T-cell (primary cell): ENCODE data around the gene ARV1. TPM values are rescaled to one million over a fixed set of nuclear protein-coding genes. Genes with fewer than 3 reads are reported as not detected.

Experiments
- ATAC-seq, 4 experiments: fragments of 200-7000 bp in 3 of 4; fragments of 150-1000 bp in 1 of 4; cut with Tn5 transposase; replicated peaks in 1 of 4; 1 replicate in 3 of 4; 2 replicates in 1 of 4; pipeline ENCODE4 v1.10.0; 2021; ENCODE audit warnings: moderate library complexity in 3 of 4, mild to moderate bottlenecking in 2 of 4, moderate number of reproducible peaks in 1 of 4
- CTCF ChIA-PET, 2 donors: fragments of 300-600 bp; sonication (Branson Sonifier 250); formaldehyde crosslinking; loops; one replicate each; lab custom pipeline; 2022; ENCODE audit warnings: antibody characterized with exemption in 2 of 2; lab: Charles Lee
- POLR2A ChIA-PET, 2 donors: fragments of 300-600 bp; sonication (Branson Sonifier 250); formaldehyde crosslinking; loops; one replicate each; lab custom pipeline; 2022; ENCODE audit warnings: antibody characterized with exemption in 2 of 2; lab: Charles Lee
- DNase-seq, 35 experiments: peaks; one replicate each; pipeline versions ENCODE4 v3.0.0 to v3.0.0-alpha.2; 2013 to 2023
- H3K27ac ChIP-seq: one replicate; pipeline ENCODE4 v1.5.1; 2013; ENCODE audit warnings: low read length
- H3K27me3 ChIP-seq, 2 experiments: replicated peaks in 1 of 2; 1 replicate in 1 of 2; 2 replicates in 1 of 2; pipeline versions ENCODE4 v1.6.1 to v1.7.0; 2013; ENCODE audit warnings: low read length in 1 of 2, mixed read lengths in 1 of 2; ENCODE audit not compliant: control insufficient read depth in 2 of 2, insufficient read depth in 2 of 2; ENCODE audit errors: extremely low read depth in 1 of 2
- H3K36me3 ChIP-seq, 2 donors: 1 replicate in 1 of 2; 2 replicates in 1 of 2; pipeline versions ENCODE4 v1.6.1 to v1.7.0; 2013; ENCODE audit warnings: low read length in 1 of 2; ENCODE audit not compliant: control insufficient read depth in 2 of 2, insufficient read depth in 1 of 2; ENCODE audit errors: extremely low read depth in 1 of 2
- H3K4me1 ChIP-seq, 2 experiments: 1 replicate in 1 of 2; 2 replicates in 1 of 2; pipeline versions ENCODE4 v1.6.1 to v1.7.0; 2013; ENCODE audit warnings: low read length in 2 of 2, mixed read lengths in 1 of 2; ENCODE audit not compliant: insufficient read depth in 2 of 2, control insufficient read depth in 1 of 2; ENCODE audit errors: extremely low read depth in 1 of 2
- H3K4me3 ChIP-seq, 2 donors: 1 replicate in 1 of 2; 2 replicates in 1 of 2; pipeline versions ENCODE4 v1.5.1 to v1.7.0; 2013; ENCODE audit warnings: mild to moderate bottlenecking in 2 of 2, low read length in 1 of 2, moderate library complexity in 1 of 2; ENCODE audit not compliant: control insufficient read depth in 1 of 2; ENCODE audit errors: extremely low read depth in 1 of 2
- H3K9me3 ChIP-seq: 2 replicates; pipeline ENCODE4 v1.7.0; 2013
- H3K27ac Mint-ChIP-seq, 2 donors: one replicate each; pipeline ENCODE4 v1.8.0; 2020 to 2021; ENCODE audit warnings: mild to moderate bottlenecking in 2 of 2, mixed read lengths in 2 of 2
- H3K27me3 Mint-ChIP-seq, 2 donors: one replicate each; pipeline ENCODE4 v1.8.0; 2021 to 2022; ENCODE audit warnings: mixed read lengths in 2 of 2
- H3K36me3 Mint-ChIP-seq: one replicate; pipeline ENCODE4 v1.8.0; 2021; ENCODE audit warnings: mixed read lengths
- H3K4me1 Mint-ChIP-seq, 3 donors: one replicate each; pipeline ENCODE4 v1.8.0; 2020 to 2022; ENCODE audit warnings: mixed read lengths in 3 of 3, mild to moderate bottlenecking in 1 of 3
- H3K4me3 Mint-ChIP-seq, 3 donors: one replicate each; pipeline ENCODE4 v1.8.0; 2020 to 2022; ENCODE audit warnings: mild to moderate bottlenecking in 3 of 3, mixed read lengths in 3 of 3, moderate library complexity in 3 of 3
- H3K9me3 Mint-ChIP-seq, 3 donors: one replicate each; pipeline ENCODE4 v1.8.0; 2020 to 2022; ENCODE audit warnings: mixed read lengths in 3 of 3
- WGBS: methylation state at CpG from one replicate; pipeline ENCODE4 v1.1.5; 2013; ENCODE audit warnings: missing lambda C conversion rate; ENCODE audit not compliant: insufficient coverage; 5-methylcytosine and 5-hydroxymethylcytosine counted together
- total RNA-seq, 35 experiments: library from RNA in 6 of 35; stranded (reverse) in 6 of 35; fragments of 120-200 nt in 1 of 35; gene quantifications; one replicate each; pipeline versions ENCODE4 v1.2.1 to v1.2.4 and lab custom pipeline; 2013 to 2026

The ARV1 gene
- total RNA-seq, 5 donors from 2014 or later (not counting 1 experiment from before 2014, with no cell fraction given) = 6.7 to 13.2 (median 10.0) TPM

GRCh38 chr1:231039161-231040018, 60.5 kb downstream of the ARV1 start:
- under 1% methylated on average over 89 of the region's 91 CpGs for WGBS
- peaks cover 29 to 36% (median 34%) of the 10 kb centered on the region in 3 donors for H3K4me1 Mint-ChIP-seq
- peak; percentile 12 to 55 (median 31) for ATAC-seq

DNA sequence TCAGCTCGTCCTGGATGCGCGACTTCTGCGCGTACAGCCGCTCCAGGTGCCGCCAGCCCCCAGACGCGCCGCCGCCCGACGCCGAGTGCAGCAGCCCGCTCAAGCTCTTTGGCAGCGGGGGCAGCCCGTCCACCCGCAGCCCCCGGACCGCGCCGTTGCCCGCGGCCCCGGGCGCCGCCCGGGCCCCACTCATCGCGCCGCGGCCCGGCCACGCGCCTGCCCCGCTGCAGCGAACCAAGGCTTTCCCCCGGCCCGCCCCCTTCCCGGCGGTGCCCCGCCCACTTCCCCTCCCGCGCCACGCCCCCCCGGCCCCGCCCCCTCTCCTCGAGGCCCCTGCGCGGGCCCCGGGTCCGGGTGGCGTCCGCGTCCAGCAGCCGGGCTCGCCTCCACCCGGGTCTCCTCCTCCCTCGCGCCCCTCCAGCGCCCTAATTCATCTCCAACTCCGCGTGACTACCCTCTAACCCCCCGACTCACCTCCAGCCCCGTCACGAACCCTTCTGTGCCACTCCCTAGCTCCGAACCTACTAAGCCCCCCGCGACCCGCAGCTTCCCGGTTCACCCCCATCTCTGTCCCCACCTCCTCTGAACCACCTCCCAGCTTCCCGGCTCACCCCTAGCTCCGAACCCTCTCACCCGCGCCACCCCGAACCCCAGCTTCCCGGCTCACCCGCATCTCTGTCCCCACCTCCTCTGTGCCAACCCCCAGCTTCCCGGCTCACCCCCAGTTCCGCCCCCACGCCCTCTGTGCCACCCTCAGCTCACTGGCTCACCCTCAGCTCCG, 61.3 kb downstream of the ARV1 start, which contains the start of gene FAM89A:
TSS of gene FAM89A (minus strand) at position 236 of the 781 bp plus-strand sequence. CDS start at position 193, 43 bp downstream.
- WGBS = under 1% methylated on average over 63 of the region's 82 CpGs
- Histone ChIP-seq H3K4me1 (peaks cover 2 to 19% of the 10 kb centered on the region in 2 experiments), H3K27ac (peak within 1 kb of the TSS; percentile 19), H3K9me3 (peaks cover 5% of the 10 kb centered on the region), H3K4me3 (peak within 1 kb of the TSS; percentile 75 to 77), H3K36me3 (no peaks in the 10 kb centered on the region), H3K27me3 (peaks cover 0 to 3% of the 10 kb centered on the region in 2 experiments)
- DNase-seq = peak; percentile 28 to 81 (median 59)
- POLR2A ChIA-PET = interaction anchor here in 1 of 2 donors (0.6 kb wide), 1 partner anchor 972 kb away, joined by 4 read pairs; no protein-coding TSS in a partner anchor
- peak within 1 kb of the TSS in 1 of 2 donors; percentile 58 for H3K27ac Mint-ChIP-seq
- H3K36me3 Mint-ChIP-seq = no peaks in the 10 kb centered on the region
- peaks cover 29 to 37% (median 33%) of the 10 kb centered on the region in 3 donors for H3K4me1 Mint-ChIP-seq
- CTCF ChIA-PET = no interaction called here
- peak; percentile 77 to 87 (median 81) for ATAC-seq
- peak within 1 kb of the TSS; percentile 76 to 83 (median 77) for H3K4me3 Mint-ChIP-seq
- peaks cover 0 to 4% of the 10 kb centered on the region in 2 donors for H3K27me3 Mint-ChIP-seq
- peaks cover 0 to 11% (median 4%) of the 10 kb centered on the region in 3 donors for H3K9me3 Mint-ChIP-seq

More at GRCh38 chr1:231039161-231040018, 60.5 kb downstream of the ARV1 start:
- Mint-ChIP-seq H3K27me3 (peaks cover 0 to 4% of the 10 kb centered on the region in 2 donors), H3K4me3 (peak overlapping the region; percentile 71 to 78 (median 75)), H3K27ac (peak overlapping the region in 1 of 2 donors; percentile 58), H3K9me3 (peaks cover 0 to 4% (median 0%) of the 10 kb centered on the region in 3 donors), H3K36me3 (no peaks in the 10 kb centered on the region)
- ChIA-PET POLR2A (no interaction called here), CTCF (interaction anchor here in 1 of 2 donors (1.1 kb wide), 1 partner anchor 24 kb away, joined by 3 read pairs; no protein-coding TSS in a partner anchor)
- Histone ChIP-seq H3K4me1 (peaks cover 2 to 19% of the 10 kb centered on the region in 2 experiments), H3K4me3 (peak overlapping the region; percentile 63 to 75), H3K9me3 (no peaks in the 10 kb centered on the region), H3K27me3 (peaks cover 0 to 3% of the 10 kb centered on the region in 2 experiments), H3K36me3 (no peaks in the 10 kb centered on the region), H3K27ac (no peak overlapping the region)
- peak in 23 of 35 experiments; percentile 4 to 39 (median 16) for DNase-seq

DNA sequence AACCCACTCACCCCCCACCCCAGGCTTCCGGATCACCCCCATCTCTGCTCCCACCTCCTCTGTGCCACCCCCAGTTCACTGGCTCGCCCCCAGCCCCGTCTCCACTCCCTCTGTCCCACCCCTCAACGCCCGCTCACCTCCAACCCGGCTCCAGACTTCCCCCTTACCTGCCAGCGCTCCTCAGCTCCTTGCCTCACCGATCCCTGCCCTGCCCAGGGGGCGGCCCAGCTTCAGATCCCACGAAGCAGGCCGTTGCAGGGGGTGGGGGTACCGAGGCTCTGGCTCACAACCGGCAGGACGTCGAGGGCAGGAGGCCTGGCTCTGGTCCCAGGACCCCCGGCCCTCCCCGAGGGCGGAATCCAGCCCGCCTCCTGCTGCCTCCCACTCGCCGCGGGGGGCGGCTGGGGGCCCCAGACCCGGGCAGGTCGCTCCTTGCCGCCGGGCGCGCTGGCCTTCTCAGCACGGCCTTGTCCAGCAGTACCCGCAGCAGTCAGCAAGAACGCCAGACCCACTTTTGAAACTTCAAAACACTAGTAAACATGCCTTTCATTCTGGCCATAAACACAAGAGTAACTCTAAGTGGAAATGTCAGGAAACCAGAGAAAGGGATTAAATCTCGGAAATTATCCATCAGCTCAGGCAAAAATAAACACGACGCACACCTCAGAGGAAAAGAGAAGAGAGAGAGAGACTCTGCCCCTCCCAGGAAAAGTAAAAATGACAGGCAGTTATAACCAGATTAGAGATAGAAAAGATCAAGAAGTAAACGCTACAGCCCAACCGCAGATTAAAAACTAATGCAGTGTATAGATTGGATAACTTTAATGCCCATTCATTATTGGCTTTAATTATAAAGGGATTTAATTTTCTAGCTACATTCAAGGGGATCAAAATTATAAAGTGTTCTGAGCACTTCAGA, 62.2 kb downstream of the ARV1 start:
- POLR2A ChIA-PET = interaction anchor here in 1 of 2 donors (0.6 kb wide), 1 partner anchor 28 kb away, joined by 3 read pairs; no protein-coding TSS in a partner anchor
- H3K36me3 Mint-ChIP-seq = no peaks in the 10 kb centered on the region
- Histone ChIP-seq H3K4me3 (peak overlapping the region; percentile 39 to 77), H3K36me3 (no peaks in the 10 kb centered on the region), H3K27ac (peak overlapping the region; percentile 19), H3K9me3 (peaks cover 5% of the 10 kb centered on the region), H3K4me1 (peaks cover 2 to 19% of the 10 kb centered on the region in 2 experiments), H3K27me3 (peaks cover 0 to 3% of the 10 kb centered on the region in 2 experiments)
- peak in 1 of 4 experiments; percentile 4 for ATAC-seq
- H3K4me1 Mint-ChIP-seq = peaks cover 27 to 35% (median 35%) of the 10 kb centered on the region in 3 donors
- H3K9me3 Mint-ChIP-seq = peaks cover 0 to 12% (median 4%) of the 10 kb centered on the region in 3 donors
- H3K4me3 Mint-ChIP-seq = peak overlapping the region; percentile 76 to 83 (median 77)
- CTCF ChIA-PET = interaction anchor here in 1 of 2 donors (0.6 kb wide), 1 partner anchor 890 kb away, joined by 4 read pairs; no protein-coding TSS in a partner anchor
- H3K27me3 Mint-ChIP-seq = peaks cover 0 to 6% of the 10 kb centered on the region in 2 donors
- peak in 7 of 35 experiments; percentile 1 to 33 (median 6) for DNase-seq
- 19% methylated on average over 29 of the region's 37 CpGs for WGBS
- peak overlapping the region; percentile 59 to 83 for H3K27ac Mint-ChIP-seq

DNA sequence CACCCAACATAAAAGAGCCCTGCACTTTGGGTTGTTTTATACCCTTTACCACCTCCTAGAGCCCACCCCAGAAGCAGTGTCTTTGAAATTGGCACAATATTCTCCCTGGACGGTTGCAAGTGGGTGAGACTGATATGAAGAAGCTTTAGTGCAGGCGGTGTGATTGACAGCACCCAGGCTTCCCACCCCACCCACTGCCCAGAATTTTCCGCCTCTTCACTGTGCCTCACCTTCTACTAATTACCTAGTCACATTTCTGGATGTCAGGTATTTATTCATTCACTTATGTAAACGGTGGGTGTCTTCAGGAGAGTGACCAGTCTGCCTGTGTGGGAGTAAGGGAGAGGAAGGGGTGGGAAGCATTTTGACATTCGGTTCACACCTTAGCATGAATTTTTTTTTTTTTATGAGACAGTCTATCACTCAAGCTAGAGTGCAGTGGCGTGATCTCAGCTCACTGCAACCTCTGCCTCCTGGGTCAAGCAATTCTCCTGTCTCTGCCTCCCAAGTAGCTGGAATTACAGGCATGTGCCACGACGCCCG, 62.9 kb downstream of the ARV1 start:
- peaks cover 19 to 28% (median 28%) of the 10 kb centered on the region in 3 donors for H3K4me1 Mint-ChIP-seq
- H3K36me3 Mint-ChIP-seq = no peaks in the 10 kb centered on the region
- WGBS = no CpG with 5 or more reads among the region's 9 CpGs
- H3K27ac Mint-ChIP-seq = peak overlapping the region; percentile 36 to 83
- H3K9me3 Mint-ChIP-seq = peaks cover 0 to 12% (median 4%) of the 10 kb centered on the region in 3 donors
- Histone ChIP-seq H3K4me3 (no peak overlapping the region), H3K4me1 (peaks cover 0 to 16% of the 10 kb centered on the region in 2 experiments), H3K27ac (no peak overlapping the region), H3K9me3 (peaks cover 5% of the 10 kb centered on the region), H3K27me3 (peaks cover 0 to 3% of the 10 kb centered on the region in 2 experiments), H3K36me3 (no peaks in the 10 kb centered on the region)
- peaks cover 2 to 11% of the 10 kb centered on the region in 2 donors for H3K27me3 Mint-ChIP-seq
- peak overlapping the region; percentile 76 to 83 (median 76) for H3K4me3 Mint-ChIP-seq
- ChIA-PET POLR2A (no interaction called here), CTCF (interaction anchor here in 1 of 2 donors (0.6 kb wide), 1 partner anchor 8 kb away, joined by 3 read pairs; no protein-coding TSS in a partner anchor)
- DNase-seq = no peak
- ATAC-seq = no peak

DNA sequence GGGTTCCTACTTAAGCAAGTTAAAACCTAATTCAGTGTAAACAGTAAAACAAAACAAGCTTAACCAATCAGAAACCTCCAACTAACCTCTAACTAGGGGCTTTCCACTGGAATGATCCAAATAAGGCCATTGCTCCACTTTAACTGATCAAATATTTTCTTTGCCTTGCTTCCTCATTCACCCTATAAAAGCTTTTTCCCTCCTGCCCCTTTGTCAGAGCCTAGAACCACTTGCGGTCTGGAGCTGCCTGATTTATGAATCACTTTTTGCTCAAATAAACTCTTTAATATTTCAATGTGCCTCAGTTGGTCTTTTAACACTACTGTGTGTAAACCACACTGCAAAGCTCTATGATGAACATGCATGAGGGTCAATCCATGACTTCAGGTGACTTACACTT, 65.7 kb downstream of the ARV1 start:
- CTCF ChIA-PET = no interaction called here
- Histone ChIP-seq H3K27me3 (no peaks in the 10 kb centered on the region), H3K4me3 (peak overlapping the region in 1 of 2 donors; percentile 29), H3K9me3 (peaks cover 5% of the 10 kb centered on the region), H3K36me3 (no peaks in the 10 kb centered on the region), H3K27ac (no peak overlapping the region), H3K4me1 (peaks cover 0 to 8% of the 10 kb centered on the region in 2 experiments)
- Mint-ChIP-seq H3K4me1 (peaks cover 7 to 9% (median 9%) of the 10 kb centered on the region in 3 donors), H3K27me3 (peaks cover 16 to 19% of the 10 kb centered on the region in 2 donors), H3K27ac (peak overlapping the region; percentile 7 to 17), H3K36me3 (no peaks in the 10 kb centered on the region), H3K9me3 (peaks cover 0 to 12% (median 4%) of the 10 kb centered on the region in 3 donors), H3K4me3 (no peak overlapping the region)
- 100% methylated on average over 1 of the region's 1 CpG for WGBS
- DNase-seq (no peak), ATAC-seq (no peak)
- POLR2A ChIA-PET = no interaction called here
